SU-DHL-6 (cell line): ENCODE data around the gene KCND3.

ENCODE experiments used
- CTCF ChIP-seq: fragments of 200-600 bp; sonication (generic); IDR thresholded peaks from one replicate; pipeline ENCODE4 v1.5.1; 2017; ENCODE audit warnings: antibody characterized with exemption, mild to moderate bottlenecking, low read length, moderate library complexity; ENCODE audit not compliant: insufficient read depth, poor library complexity, severe bottlenecking
- EZH2phosphoT487 ChIP-seq: fragments of 200-600 bp; sonication (generic), shearing (Covaris generic); conservative IDR thresholded peaks from 2 replicates; pipeline ENCODE4 v1.6.1; 2018; ENCODE audit warnings: mild to moderate bottlenecking, antibody characterized with exemption, low read length, moderate library complexity, mixed read lengths

GRCh38 chr1:111837393-111837792 lies 152.1 kb downstream of the KCND3 start:
- TF ChIP-seq CTCF (no peak), EZH2phosphoT487 (no peak)
